ENCODE data around the gene TSC22D2. TPM values are rescaled to one million over a fixed set of nuclear protein-coding genes. Genes with fewer than 3 reads are reported as not detected.

The TSC22D2 gene
- total RNA-seq, 4 donors from 2014 or later = 12.5 to 15.9 (median 14.6) TPM

GRCh38 chr3:150411106-150411460, 3.0 kb downstream of the TSC22D2 start:
- DNase-seq (ENCODE audit: low spot score in 2 of 2) = no peak
- Histone ChIP-seq H3K4me3 (peak overlapping the region; percentile 88 to 92 (median 91)), H3K27me3 (no peaks in the 10 kb centered on the region), H3K27ac (peak overlapping the region; percentile 99 to 100 (median 100)), H3K4me1 (peaks cover 0 to 55% (median 23%) of the 10 kb centered on the region in 4 donors), H3K9me3 (no peaks in the 10 kb centered on the region), H3K36me3 (no peaks in the 10 kb centered on the region)
- TF ChIP-seq CTCF (IDR thresholded peaks at IDR 0.05) (no peak), POLR2A (IDR thresholded peaks at IDR 0.05) (no peak), EP300 (IDR thresholded peaks at IDR 0.05) (no peak)
- 2 to 7% methylated on average over 5 of the region's 5 CpGs for WGBS, 2 donors

- peaks cover 0 to 58% (median 23%) of the 10 kb centered on the region in 4 donors for H3K4me1 ChIP-seq
- H3K36me3 ChIP-seq = no peaks in the 10 kb centered on the region
- H3K4me3 ChIP-seq = peak overlapping the region; percentile 88 to 92 (median 91)
- no peak for DNase-seq (ENCODE audit: low spot score in 2 of 2)
- TF ChIP-seq POLR2A (IDR thresholded peaks at IDR 0.05) = no peak
- TF ChIP-seq EP300 (IDR thresholded peaks at IDR 0.05) = no peak
- TF ChIP-seq CTCF (IDR thresholded peaks at IDR 0.05) = no peak
- 0 to 3% methylated on average over 3 of the region's 3 CpGs for WGBS, 2 donors
- no peaks in the 10 kb centered on the region for H3K27me3 ChIP-seq
- H3K9me3 ChIP-seq = no peaks in the 10 kb centered on the region
- peak overlapping the region; percentile 19 to 100 (median 100) for H3K27ac ChIP-seq
Measured at GRCh38 chr3:150411546-150411945, 3.4 kb downstream of the TSC22D2 start.

GRCh38 chr3:150411976-150412375, 3.9 kb downstream of the TSC22D2 start:
- H3K4me3 ChIP-seq = peak overlapping the region; percentile 14 to 92 (median 91)
- peak overlapping the region in 2 of 4 donors; percentile 99 to 100 for H3K27ac ChIP-seq
- TF ChIP-seq EP300 (IDR thresholded peaks at IDR 0.05) = no peak
- TF ChIP-seq POLR2A (IDR thresholded peaks at IDR 0.05) = no peak
- no peak for TF ChIP-seq CTCF (IDR thresholded peaks at IDR 0.05)

GRCh38 chr3:150412561-150413231, 4.6 kb downstream of the TSC22D2 start:
- Histone ChIP-seq H3K27ac (peak overlapping the region in 2 of 4 donors; percentile 99 to 100), H3K9me3 (no peaks in the 10 kb centered on the region), H3K4me3 (peak overlapping the region; percentile 14 to 92 (median 57)), H3K36me3 (no peaks in the 10 kb centered on the region), H3K27me3 (no peaks in the 10 kb centered on the region), H3K4me1 (peaks cover 0 to 61% (median 26%) of the 10 kb centered on the region in 4 donors)
- DNase-seq (ENCODE audit: low spot score in 2 of 2) = no peak
- TF ChIP-seq EP300 (IDR thresholded peaks at IDR 0.05) (no peak), CTCF (IDR thresholded peaks at IDR 0.05) (no peak), POLR2A (IDR thresholded peaks at IDR 0.05) (no peak)
- WGBS, 2 donors = 2 to 4% methylated on average over 5 of the region's 5 CpGs

More at GRCh38 chr3:150411976-150412375, 3.9 kb downstream of the TSC22D2 start:
- Histone ChIP-seq H3K36me3 (no peaks in the 10 kb centered on the region), H3K27me3 (no peaks in the 10 kb centered on the region), H3K4me1 (peaks cover 0 to 58% (median 24%) of the 10 kb centered on the region in 4 donors), H3K9me3 (no peaks in the 10 kb centered on the region)
- no peak for DNase-seq (ENCODE audit: low spot score in 2 of 2)
- WGBS, 2 donors = 17 to 22% methylated on average over 2 of the region's 2 CpGs

- Histone ChIP-seq H3K27me3 (no peaks in the 10 kb centered on the region), H3K4me1 (peaks cover 0 to 76% (median 29%) of the 10 kb centered on the region in 4 donors), H3K27ac (no peak overlapping the region), H3K4me3 (peak overlapping the region in 1 of 4 donors; percentile 4), H3K36me3 (no peaks in the 10 kb centered on the region), H3K9me3 (no peaks in the 10 kb centered on the region)
- DNase-seq (ENCODE audit: low spot score in 2 of 2) = no peak
- 7 to 18% methylated on average over 3 of the region's 3 CpGs for WGBS, 2 donors
- TF ChIP-seq CTCF (IDR thresholded peaks at IDR 0.05) (no peak), EP300 (IDR thresholded peaks at IDR 0.05) (no peak), POLR2A (IDR thresholded peaks at IDR 0.05) (no peak)
Measured at GRCh38 chr3:150414258-150414657, 6.2 kb downstream of the TSC22D2 start.

Measured in tibial nerve (tissue), 4 donors.